K562 (cell line): ENCODE data around the gene ADTRP. TPM values are rescaled to one million over a fixed set of nuclear protein-coding genes. Genes with fewer than 3 reads are reported as not detected.

Experiments used
- AFF1 ChIP-seq, 2 experiments: fragments of 450-650 bp; IDR thresholded peaks; 2 replicates each; pipeline ENCODE4 v1.6.1; 2018; ENCODE audit warnings: mild to moderate bottlenecking in 2 of 2, low read depth in 1 of 2; ENCODE audit not compliant: partially characterized antibody in 2 of 2
- BCL6 ChIP-seq: fragments of 250-450 bp; sonication (Bioruptor Pico); IDR thresholded peaks from 2 replicates; pipeline ENCODE4 v1.4.0; 2020
- C11orf30 ChIP-seq: fragments of 450-650 bp; IDR thresholded peaks from 2 replicates; pipeline ENCODE4 v1.6.1; 2016; ENCODE audit warnings: low read depth, mild to moderate bottlenecking
- DPF2 ChIP-seq: fragments of 450-650 bp; IDR thresholded peaks from 2 replicates; pipeline ENCODE4 v1.6.1; 2016
- GATAD2B ChIP-seq: fragments of 450-650 bp; IDR thresholded peaks from 2 replicates; pipeline ENCODE4 v1.6.1; 2017; ENCODE audit warnings: mild to moderate bottlenecking, borderline replicate concordance
- JUND ChIP-seq, 2 experiments: IDR thresholded peaks; 2 replicates in 1 of 2; 3 replicates in 1 of 2; pipeline ENCODE4 v1.6.1; 2011; ENCODE audit warnings: borderline replicate concordance in 2 of 2, low read depth in 2 of 2, low read length in 2 of 2, improper control_type of control experiment in 1 of 2, missing biosample characterization in 1 of 2, missing genetic modification characterization in 1 of 2, missing genetic modification reagents in 1 of 2
- MTF1 ChIP-seq: fragments of 250-450 bp; sonication (Bioruptor Pico); IDR thresholded peaks from 2 replicates; pipeline ENCODE4 v1.9.0; 2021; ENCODE audit warnings: moderate library complexity, mild to moderate bottlenecking, inconsistent platforms, borderline replicate concordance
- NELFE ChIP-seq: IDR thresholded peaks from 2 replicates; pipeline ENCODE4 v1.6.1; 2011; ENCODE audit warnings: mild to moderate bottlenecking; ENCODE audit not compliant: insufficient read depth, insufficient read length
- SETDB1 ChIP-seq: IDR thresholded peaks from one replicate; pipeline ENCODE4 v1.6.1; 2012; ENCODE audit warnings: low read length, control low read depth, inconsistent platforms
- SMARCA4 ChIP-seq: fragments of 450-650 bp; IDR thresholded peaks from 2 replicates; pipeline ENCODE4 v1.6.1; 2016
- ZFP36 ChIP-seq: fragments of 150-350 bp; IDR thresholded peaks from 2 replicates; pipeline ENCODE4 v1.6.1; 2018; ENCODE audit warnings: low read length, low read depth; ENCODE audit not compliant: partially characterized antibody
- ZNF586 ChIP-seq: fragments of 450-650 bp; formaldehyde crosslinking; conservative IDR thresholded peaks from 2 replicates; pipeline ENCODE4 v1.4.0; 2020; ENCODE audit warnings: mild to moderate bottlenecking, moderate library complexity
- ZNF79 ChIP-seq: fragments of 250-450 bp; sonication (Bioruptor Pico); IDR thresholded peaks from 2 replicates; pipeline ENCODE4 v1.4.0; 2020; ENCODE audit warnings: low read depth, mild to moderate bottlenecking, moderate library complexity
- polyA plus RNA-seq, 8 experiments: library from polyadenylated mRNA; depleted of rRNA in 4 of 8; stranded (reverse) in 5 of 8; unstranded in 3 of 8; fragments of >200 nt; fragmentation: Nextera tagmentation in 2 of 8; fragmentation: Illumina TruSeq in 1 of 8; extraction: Ambion mirVana in 2 of 8; extraction: Trizol in 1 of 8; gene quantifications; 2 replicates each; pipeline versions ENCODE4 v1.2.1 to v1.2.3, GENCODE V29; 2011 to 2014; ENCODE audit warnings: inconsistent platforms in 1 of 8, missing spikeins in 1 of 8
- total RNA-seq, 7 experiments: library from RNA; depleted of rRNA in 6 of 7; stranded (reverse); fragments of >200 nt in 6 of 7; fragmentation: Illumina TruSeq in 2 of 7; extraction: Trizol in 2 of 7; gene quantifications; 2 replicates each; pipeline versions ENCODE4 v1.2.1 to v1.2.3, GENCODE V29; 2011 to 2021; ENCODE audit warnings: low replicate concordance in 1 of 7
- TF ChIP-seq, protein P1 (sequence below): fragments of 450-650 bp; IDR thresholded peaks from 2 replicates; pipeline ENCODE4 v1.6.1; 2016; ENCODE audit warnings: low read depth
- TF ChIP-seq, protein P2 (sequence below): IDR thresholded peaks from 2 replicates; pipeline ENCODE4 v1.6.1; 2012; ENCODE audit warnings: low read depth, low read length, improper control_type of control experiment, borderline replicate concordance

The ADTRP gene
- total and polyA plus RNA-seq, 9 of the 15 experiments (the other 6 are each of a cell fraction or from before 2014, with no cell fraction given), result 7.4 to 24.0 (median 13.6) TPM

GRCh38 chr6:11766043-11766442 is 12.6 kb downstream of the ADTRP start (continued):
- TF ChIP-seq, protein P1, sequence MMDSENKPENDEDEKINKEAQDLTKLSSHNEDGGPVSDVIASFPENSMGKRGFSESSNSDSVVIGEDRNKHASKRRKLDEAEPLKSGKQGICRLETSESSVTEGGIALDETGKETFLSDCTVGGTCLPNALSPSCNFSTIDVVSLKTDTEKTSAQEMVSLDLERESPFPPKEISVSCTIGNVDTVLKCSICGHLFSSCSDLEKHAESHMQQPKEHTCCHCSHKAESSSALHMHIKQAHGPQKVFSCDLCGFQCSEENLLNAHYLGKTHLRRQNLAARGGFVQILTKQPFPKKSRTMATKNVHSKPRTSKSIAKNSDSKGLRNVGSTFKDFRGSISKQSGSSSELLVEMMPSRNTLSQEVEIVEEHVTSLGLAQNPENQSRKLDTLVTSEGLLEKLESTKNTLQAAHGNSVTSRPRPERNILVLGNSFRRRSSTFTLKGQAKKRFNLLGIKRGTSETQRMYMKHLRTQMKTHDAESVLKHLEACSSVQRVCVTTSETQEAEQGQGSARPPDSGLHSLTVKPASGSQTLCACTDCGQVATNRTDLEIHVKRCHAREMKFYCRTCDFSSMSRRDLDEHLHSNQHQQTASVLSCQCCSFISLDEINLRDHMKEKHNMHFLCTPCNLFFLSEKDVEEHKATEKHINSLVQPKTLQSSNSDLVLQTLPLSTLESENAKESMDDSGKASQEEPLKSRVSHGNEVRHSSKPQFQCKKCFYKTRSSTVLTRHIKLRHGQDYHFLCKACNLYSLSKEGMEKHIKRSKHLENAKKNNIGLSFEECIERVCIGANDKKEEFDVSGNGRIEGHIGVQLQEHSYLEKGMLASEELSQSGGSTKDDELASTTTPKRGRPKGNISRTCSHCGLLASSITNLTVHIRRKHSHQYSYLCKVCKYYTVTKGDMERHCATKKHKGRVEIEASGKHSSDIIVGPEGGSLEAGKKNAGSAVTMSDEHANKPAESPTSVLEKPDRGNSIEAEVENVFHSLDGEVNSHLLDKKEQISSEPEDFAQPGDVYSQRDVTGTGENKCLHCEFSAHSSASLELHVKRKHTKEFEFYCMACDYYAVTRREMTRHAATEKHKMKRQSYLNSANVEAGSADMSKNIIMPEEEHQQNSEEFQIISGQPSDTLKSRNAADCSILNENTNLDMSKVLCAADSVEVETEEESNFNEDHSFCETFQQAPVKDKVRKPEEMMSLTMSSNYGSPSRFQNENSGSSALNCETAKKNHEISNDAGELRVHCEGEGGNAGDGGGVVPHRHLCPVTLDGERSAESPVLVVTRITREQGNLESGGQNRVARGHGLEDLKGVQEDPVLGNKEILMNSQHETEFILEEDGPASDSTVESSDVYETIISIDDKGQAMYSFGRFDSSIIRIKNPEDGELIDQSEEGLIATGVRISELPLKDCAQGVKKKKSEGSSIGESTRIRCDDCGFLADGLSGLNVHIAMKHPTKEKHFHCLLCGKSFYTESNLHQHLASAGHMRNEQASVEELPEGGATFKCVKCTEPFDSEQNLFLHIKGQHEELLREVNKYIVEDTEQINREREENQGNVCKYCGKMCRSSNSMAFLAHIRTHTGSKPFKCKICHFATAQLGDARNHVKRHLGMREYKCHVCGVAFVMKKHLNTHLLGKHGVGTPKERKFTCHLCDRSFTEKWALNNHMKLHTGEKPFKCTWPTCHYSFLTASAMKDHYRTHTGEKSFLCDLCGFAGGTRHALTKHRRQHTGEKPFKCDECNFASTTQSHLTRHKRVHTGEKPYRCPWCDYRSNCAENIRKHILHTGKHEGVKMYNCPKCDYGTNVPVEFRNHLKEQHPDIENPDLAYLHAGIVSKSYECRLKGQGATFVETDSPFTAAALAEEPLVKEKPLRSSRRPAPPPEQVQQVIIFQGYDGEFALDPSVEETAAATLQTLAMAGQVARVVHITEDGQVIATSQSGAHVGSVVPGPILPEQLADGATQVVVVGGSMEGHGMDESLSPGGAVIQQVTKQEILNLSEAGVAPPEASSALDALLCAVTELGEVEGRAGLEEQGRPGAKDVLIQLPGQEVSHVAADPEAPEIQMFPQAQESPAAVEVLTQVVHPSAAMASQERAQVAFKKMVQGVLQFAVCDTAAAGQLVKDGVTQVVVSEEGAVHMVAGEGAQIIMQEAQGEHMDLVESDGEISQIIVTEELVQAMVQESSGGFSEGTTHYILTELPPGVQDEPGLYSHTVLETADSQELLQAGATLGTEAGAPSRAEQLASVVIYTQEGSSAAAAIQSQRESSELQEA, result no peak
- TF ChIP-seq ZFP36, result no peak
- TF ChIP-seq BCL6 (CRISPR knock-in tag), result no peak
- TF ChIP-seq, protein P2, sequence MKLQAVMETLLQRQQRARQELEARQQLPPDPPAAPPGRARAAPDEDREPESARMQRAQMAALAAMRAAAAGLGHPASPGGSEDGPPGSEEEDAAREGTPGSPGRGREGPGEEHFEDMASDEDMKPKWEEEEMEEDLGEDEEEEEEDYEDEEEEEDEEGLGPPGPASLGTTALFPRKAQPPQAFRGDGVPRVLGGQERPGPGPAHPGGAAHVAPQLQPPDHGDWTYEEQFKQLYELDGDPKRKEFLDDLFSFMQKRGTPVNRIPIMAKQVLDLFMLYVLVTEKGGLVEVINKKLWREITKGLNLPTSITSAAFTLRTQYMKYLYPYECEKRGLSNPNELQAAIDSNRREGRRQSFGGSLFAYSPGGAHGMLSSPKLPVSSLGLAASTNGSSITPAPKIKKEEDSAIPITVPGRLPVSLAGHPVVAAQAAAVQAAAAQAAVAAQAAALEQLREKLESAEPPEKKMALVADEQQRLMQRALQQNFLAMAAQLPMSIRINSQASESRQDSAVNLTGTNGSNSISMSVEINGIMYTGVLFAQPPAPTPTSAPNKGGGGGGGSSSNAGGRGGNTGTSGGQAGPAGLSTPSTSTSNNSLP, result 0 out of 2 replicates have a peak, but pooled peaks have one; percentile 46
- TF ChIP-seq ZNF586 (CRISPR knock-in tag), result no peak
- TF ChIP-seq GATAD2B, result no peak
- peak; percentile 54; the same call in 1 of the 2 replicates for TF ChIP-seq JUND (IDR thresholded peaks at IDR 0.05; ENCODE audit: borderline replicate concordance, low read depth, low read length)
- no peak for TF ChIP-seq JUND (tag; IDR thresholded peaks at IDR 0.05; ENCODE audit: borderline replicate concordance, low read depth, low read length)
- no peak for TF ChIP-seq NELFE
- no peak for TF ChIP-seq ZNF79
- peak; percentile 66 for TF ChIP-seq DPF2
- peak; percentile 34; the same call in 1 of the 2 replicates for TF ChIP-seq SMARCA4
- 0 out of 2 replicates have a peak, but pooled peaks have one; percentile 14 for TF ChIP-seq C11orf30
- TF ChIP-seq AFF1 (IDR thresholded peaks at IDR 0.05; ENCODE audit: low read depth in 1 of 2, partially characterized antibody in 2 of 2), result no peak
- no peak for TF ChIP-seq MTF1
- TF ChIP-seq SETDB1, result no peak
